NCI-H1048 (cell line): ENCODE data around the gene DCAF12L1.

Experiments used
- DNase-seq: peaks from one replicate; lab custom pipeline; 2025; lab: John Stamatoyannopoulos, UW

The DCAF12L1 gene

DNA sequence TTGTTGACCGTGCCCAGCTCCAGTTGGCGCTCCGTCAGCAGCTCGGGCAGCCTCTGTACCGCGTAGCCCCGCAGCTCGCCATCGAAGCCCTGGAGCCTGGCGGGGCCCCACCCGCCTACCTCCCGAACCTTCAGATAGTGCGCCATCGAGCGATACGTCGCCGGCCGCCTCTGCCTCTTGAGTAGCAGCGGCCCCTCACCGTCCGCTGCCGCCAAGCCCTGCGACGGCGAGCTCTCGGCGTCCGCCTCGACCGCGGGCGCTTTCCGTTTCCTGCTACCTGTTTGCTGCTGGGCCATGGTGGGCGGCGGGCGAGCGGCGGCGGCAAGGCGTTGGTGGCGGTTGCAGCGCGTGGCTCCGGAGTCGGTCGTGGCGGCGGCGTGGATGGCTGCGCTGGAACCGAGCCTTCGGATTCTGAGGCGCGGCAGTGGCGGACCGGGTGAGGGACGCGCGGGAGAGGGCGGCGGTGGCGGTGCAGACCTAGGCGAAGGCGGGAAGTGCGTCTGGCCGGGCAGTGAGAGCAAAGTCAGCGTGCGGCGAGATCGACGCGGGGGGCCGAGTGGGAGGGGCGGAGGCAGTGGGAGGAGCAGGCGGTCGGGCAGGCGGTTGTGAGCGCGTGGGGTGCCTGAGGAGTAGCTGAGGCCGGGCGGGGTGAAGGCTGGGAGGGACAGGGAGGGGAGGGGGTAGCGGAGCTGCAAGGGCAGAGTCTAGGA lies at the start of gene DCAF12L1:
TSS of gene DCAF12L1 (minus strand) at position 502 of the 710 bp plus-strand sequence. CDS start at position 296, 206 bp downstream.
- DNase-seq = peak; percentile 6

DNA sequence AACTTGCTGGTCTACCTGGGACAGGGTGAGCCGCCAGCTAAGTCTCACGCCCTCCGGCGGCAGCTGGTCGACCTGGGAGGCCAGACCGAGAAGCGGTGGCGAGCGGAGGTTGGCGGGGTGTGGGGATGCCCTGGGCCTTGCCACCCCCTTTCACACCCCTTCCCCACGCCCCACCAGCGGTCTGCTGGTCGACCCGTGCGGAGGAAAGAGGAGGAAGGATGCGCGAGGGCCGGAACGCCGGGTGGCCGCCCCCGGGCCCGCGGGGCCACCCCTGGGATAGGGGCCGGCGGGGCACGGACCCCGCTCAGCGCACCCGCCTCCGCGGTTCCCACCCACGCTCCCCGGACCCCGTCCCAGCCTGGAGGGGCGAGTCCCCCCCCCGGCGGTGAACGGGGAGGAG lies 28.3 kb upstream of the DCAF12L1 start:
- DNase-seq = no peak

DNA sequence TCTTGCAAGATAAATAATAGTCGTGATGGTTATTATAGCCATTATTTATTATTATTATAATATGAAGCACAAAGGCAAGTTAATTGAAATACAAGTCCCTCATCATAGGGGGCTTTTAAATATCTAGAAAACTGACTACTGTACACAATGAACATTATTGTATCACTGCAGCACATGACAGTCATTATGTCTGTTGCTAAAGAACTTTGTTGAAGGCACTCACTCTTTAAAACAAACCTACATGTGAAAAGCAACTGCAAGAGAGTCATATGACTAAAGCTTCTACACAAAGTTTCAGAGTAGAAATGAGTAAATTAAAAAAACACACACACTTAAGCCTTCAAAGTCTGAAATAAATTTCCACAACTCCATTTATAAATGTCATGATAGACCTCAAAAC lies 23.3 kb upstream of the DCAF12L1 start:
- no peak for DNase-seq

DNA sequence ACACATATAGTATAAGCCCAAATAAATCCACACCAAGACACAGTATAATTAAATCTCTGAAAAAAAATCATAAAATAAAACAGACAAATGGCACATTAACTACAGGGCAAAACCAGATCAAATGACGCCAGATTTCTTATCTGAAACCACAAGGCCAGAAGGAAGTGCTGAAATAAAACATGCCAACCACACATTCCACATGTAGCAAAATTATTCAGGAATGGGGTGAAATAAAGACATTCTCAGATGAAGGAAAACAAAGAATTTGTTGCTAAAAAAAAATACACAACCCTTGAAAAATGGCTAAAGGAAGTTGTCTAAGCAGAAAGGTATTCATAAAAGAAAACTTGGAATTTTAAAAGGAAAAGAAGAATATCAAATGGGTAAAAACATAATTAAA lies 4.5 kb upstream of the DCAF12L1 start:
- no peak for DNase-seq

DNA sequence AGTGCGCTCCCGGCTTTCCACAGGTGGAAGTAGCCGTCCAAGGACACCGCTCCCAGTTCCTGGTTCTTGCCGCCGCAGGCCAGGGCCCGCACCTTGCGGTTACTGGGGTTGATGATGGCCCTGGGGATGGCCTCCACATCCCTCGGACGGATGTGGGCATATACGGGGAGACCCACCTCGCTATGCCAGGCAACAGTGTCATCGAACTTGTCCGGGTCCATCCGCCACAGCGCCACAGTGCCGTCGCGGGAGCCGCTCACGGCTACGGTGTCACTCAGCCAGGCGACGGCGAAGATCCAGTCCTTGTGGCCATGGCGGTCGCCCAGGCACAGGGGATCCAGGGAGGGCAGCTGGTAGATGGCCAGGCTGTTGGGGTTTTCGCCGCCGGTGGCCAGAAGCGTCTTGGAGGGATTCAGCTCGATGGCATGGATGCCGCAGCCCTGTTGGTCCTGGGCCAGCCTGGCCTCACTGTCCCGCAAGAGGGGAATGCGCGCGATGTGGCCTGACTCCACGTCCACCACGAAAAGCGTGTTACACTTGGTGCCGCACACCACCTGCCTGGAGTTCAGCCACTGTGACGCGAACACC lies 795 bp downstream of the DCAF12L1 start:
- no peak for DNase-seq

DNA sequence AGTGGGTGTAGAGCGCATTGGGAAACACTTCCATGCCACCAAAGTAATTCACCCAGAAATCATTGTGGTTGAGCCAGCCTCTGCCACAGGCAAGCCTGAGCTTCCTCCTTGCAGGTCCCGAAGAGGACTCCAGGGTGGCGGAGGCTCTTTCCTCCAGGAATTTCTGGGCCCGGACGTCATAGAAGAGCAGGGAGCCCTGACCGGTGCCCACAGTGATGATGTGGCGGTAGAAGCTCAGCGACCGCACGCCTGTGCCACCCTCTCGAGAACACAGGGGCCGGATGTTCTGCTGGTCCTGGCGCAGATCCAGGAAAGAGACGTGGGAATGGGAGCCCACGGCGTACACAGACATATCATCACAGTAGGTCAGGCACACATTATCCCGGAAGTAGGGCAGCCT lies 1.3 kb downstream of the DCAF12L1 start:
- DNase-seq = no peak

DNA sequence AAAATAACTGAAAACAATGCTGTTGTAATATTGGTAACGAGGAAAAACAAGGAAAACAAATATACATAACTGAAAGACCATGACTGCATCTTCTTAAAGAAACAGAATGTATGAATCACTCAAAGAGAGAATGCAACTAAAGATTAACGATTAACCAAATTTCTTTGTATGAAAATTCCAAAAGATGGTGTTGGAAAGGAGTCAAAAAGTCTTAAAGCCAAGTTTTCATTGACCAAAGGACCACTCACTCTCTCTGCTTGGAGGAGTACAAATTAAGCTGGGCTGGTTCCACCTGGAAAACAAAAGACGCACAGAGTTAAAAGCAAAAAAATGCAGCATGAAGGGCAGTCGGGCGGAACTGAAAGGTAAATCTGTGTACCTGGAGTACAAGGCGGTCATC lies 1.8 kb downstream of the DCAF12L1 start:
- DNase-seq = no peak

DNA sequence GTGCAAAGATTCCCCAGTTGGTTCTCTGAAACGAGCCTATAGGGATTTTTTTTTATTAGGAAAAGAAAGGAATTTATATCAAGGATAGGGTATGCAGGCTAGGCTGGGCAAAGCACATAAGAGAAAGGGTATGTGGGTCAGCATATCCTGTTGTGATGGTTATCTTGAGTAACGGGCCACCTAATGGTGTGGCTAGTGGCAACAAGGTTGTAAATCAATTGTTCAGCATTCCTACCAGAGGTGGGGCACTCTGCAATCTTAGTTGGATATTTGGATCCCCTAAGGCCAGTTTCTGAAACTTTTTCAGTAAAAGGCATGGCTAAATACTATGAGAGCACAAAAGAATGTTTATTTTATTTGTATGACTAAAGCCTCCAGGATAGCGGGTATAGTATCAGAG lies 42.7 kb downstream of the DCAF12L1 start:
- DNase-seq = no peak
